Measurements from ENCODE around the gene CAPN9. TPM values are rescaled to one million over a fixed set of nuclear protein-coding genes. Genes with fewer than 3 reads are reported as not detected.
"Not testable (repeated sequence)": the region's sequence is repeated elsewhere in the genome, so short reads cannot be mapped to it uniquely, and the experiment has no call there.

The CAPN9 gene
- 0.13 TPM in 1 of 2 replicates, not detected in the other for total RNA-seq

DNA sequence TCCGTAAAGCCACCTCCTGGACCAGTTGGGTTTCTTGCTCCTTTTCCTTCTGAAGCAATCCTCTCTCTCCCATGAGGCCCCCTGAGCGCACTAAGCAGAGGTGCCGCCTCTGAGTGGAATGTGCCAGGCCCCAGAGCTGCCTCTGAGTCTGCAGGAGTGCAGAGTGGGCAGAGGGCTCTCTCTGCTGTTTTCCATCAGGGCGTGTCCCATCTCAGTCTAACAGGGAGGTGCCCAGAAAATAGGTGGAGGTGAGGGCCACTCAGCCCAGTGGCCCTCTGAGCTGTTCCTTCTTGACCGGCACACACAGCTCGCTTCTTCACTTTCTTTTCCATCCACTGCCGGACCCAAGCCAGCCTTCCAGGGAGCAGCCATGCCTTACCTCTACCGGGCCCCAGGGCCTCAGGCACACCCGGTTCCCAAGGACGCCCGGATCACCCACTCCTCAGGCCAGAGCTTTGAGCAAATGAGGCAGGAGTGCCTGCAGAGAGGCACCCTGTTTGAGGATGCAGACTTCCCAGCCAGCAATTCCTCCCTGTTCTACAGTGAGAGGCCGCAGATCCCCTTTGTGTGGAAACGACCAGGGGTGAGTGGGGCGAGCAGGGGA lies at the start of gene CAPN9:
Gene CAPN9, plus strand, starts transcription at position 262 of the 604 bp plus-strand sequence. Its CDS starts 109 bp downstream, at position 371.
- Histone ChIP-seq H3K36me3 (ENCODE audit: control insufficient read depth, insufficient read depth, low read length) (no peaks in the 10 kb centered on the region), H3K27me3 (ENCODE audit: control insufficient read depth, insufficient read depth, low read length) (no peaks in the 10 kb centered on the region), H3K4me3 (ENCODE audit: low read depth, low read length) (no peak within 1 kb of the TSS)
- FAIRE-seq (no peak), DNase-seq (ENCODE audit: low read depth) (no peak)
- no peak for TF ChIP-seq CTCF (IDR thresholded peaks at IDR 0.05; ENCODE audit: insufficient read depth, low read length, severe bottlenecking)

DNA sequence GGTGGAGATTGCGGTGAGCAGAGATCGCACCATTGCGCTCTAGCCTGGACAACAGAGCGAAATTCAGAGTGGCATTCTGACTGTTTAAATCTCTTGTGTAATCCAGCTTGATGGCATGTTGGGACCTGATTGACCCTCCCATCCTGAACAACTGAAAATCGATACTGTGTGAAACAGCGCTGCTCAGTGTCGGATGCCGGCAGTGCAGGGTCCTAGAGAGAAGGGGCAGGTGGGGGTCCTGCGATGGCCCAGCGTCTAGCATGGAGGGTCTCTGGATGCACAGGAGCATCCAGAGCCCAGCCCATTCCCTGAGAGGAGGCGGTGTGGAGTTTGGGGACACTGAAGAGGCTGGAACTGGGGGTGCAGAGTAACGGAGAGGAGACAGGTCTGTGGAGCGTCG lies 49.1 kb upstream of the CAPN9 start:
- no peaks in the 10 kb centered on the region for H3K27me3 ChIP-seq (ENCODE audit: control insufficient read depth, insufficient read depth, low read length)
- H3K4me3 ChIP-seq (ENCODE audit: low read depth, low read length), result no peak overlapping the region
- TF ChIP-seq CTCF (IDR thresholded peaks at IDR 0.05; ENCODE audit: insufficient read depth, low read length, severe bottlenecking), result peak; percentile 24
- DNase-seq (ENCODE audit: low read depth) (peak; percentile 23), FAIRE-seq (no peak)
- H3K36me3 ChIP-seq (ENCODE audit: control insufficient read depth, insufficient read depth, low read length), result no peaks in the 10 kb centered on the region

DNA sequence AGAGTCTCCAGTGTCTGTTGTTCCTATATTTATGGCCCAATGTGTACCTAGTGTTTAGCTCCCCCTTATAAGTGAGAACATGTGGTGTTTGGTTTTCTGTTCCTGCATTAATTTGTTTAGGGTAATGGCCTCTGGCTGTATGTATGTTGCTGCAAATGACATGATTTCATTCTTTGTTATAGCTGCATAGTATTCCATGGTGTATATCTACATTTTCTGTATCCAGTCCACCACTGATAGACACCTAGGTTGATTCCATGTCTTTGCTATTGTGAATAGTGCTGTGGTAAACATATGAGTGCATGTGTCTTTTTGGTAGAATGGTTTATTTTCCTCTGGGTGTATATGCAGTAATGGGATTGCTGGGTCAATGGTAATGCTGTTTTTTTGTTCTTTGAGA lies 48.2 kb upstream of the CAPN9 start:
- H3K36me3 ChIP-seq (ENCODE audit: control insufficient read depth, insufficient read depth, low read length); H3K4me3 ChIP-seq (ENCODE audit: low read depth, low read length); H3K27me3 ChIP-seq (ENCODE audit: control insufficient read depth, insufficient read depth, low read length); DNase-seq (ENCODE audit: low read depth); FAIRE-seq: not testable (repeated sequence)

GRCh38 chr1:230699716-230700115 lies 47.5 kb upstream of the CAPN9 start:
- TF ChIP-seq CTCF (IDR thresholded peaks at IDR 0.05; ENCODE audit: insufficient read depth, low read length, severe bottlenecking), result no peak
- no peak overlapping the region for H3K4me3 ChIP-seq (ENCODE audit: low read depth, low read length)
- no peak for FAIRE-seq
- H3K27me3 ChIP-seq (ENCODE audit: control insufficient read depth, insufficient read depth, low read length), result no peaks in the 10 kb centered on the region
- no peaks in the 10 kb centered on the region for H3K36me3 ChIP-seq (ENCODE audit: control insufficient read depth, insufficient read depth, low read length)
- DNase-seq (ENCODE audit: low read depth), result no peak

DNA sequence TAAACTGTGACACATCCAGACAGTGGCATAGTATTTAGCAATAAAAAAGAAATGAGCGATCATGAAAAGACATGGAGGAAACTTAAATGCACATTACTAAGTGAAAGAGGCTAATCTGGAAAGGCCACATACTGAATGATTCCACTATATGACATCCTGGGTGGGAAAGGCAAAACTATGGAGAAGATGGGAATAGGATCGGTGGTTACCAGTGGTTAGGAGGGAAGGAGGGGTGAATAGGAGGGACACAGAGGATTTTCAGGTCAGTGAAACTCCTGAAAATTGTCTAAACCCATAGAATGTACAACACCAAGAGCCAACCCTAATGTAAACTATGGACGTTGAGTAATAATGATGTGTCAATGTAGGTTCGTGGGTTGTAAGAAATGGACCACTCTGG lies 47.1 kb upstream of the CAPN9 start:
- no peak for FAIRE-seq
- H3K36me3 ChIP-seq (ENCODE audit: control insufficient read depth, insufficient read depth, low read length), result no peaks in the 10 kb centered on the region
- DNase-seq (ENCODE audit: low read depth), result no peak
- no peak overlapping the region for H3K4me3 ChIP-seq (ENCODE audit: low read depth, low read length)
- H3K27me3 ChIP-seq (ENCODE audit: control insufficient read depth, insufficient read depth, low read length), result no peaks in the 10 kb centered on the region
- TF ChIP-seq CTCF (IDR thresholded peaks at IDR 0.05; ENCODE audit: insufficient read depth, low read length, severe bottlenecking), result no peak

- no peaks in the 10 kb centered on the region for H3K27me3 ChIP-seq (ENCODE audit: control insufficient read depth, insufficient read depth, low read length)
- DNase-seq (ENCODE audit: low read depth), result no peak
- no peaks in the 10 kb centered on the region for H3K36me3 ChIP-seq (ENCODE audit: control insufficient read depth, insufficient read depth, low read length)
- no peak for TF ChIP-seq CTCF (IDR thresholded peaks at IDR 0.05; ENCODE audit: insufficient read depth, low read length, severe bottlenecking)
- no peak for FAIRE-seq
- H3K4me3 ChIP-seq (ENCODE audit: low read depth, low read length), result no peak overlapping the region
Observed at GRCh38 chr1:230701434-230701833, 45.8 kb upstream of the CAPN9 start.

Data from bronchial epithelial cell (primary cell).